ENCODE data around the gene ANAPC1. TPM values are rescaled to one million over a fixed set of nuclear protein-coding genes. Genes with fewer than 3 reads are reported as not detected.

The ANAPC1 gene
- total and polyA plus RNA-seq, 2 experiments from 2014 or later, result 17.8 to 175 TPM

- Histone ChIP-seq H3K4me1 (ENCODE audit: insufficient read depth) (no peaks in the 10 kb centered on the region), H4K20me1 (replicated peaks; ENCODE audit: insufficient read depth) (no peaks in the 10 kb centered on the region), H3K4me3 (no peak overlapping the region), H3K27ac (ENCODE audit: low read depth) (no peak overlapping the region), H3K9me2 (ENCODE audit: insufficient read depth) (no peaks in the 10 kb centered on the region), H2AFZ (no peak overlapping the region), H3K27me3 (ENCODE audit: insufficient read depth) (no peaks in the 10 kb centered on the region), H3K36me3 (ENCODE audit: insufficient read depth) (no peaks in the 10 kb centered on the region), H3F3A (replicated peaks; ENCODE audit: low read depth) (no peaks in the 10 kb centered on the region), H3K4me2 (no peak overlapping the region), H3K79me2 (replicated peaks; ENCODE audit: insufficient read depth) (no peaks in the 10 kb centered on the region)
- TF ChIP-seq POLR2AphosphoS5 (IDR thresholded peaks at IDR 0.05; ENCODE audit: low read depth) (no peak), JUNB (IDR thresholded peaks at IDR 0.05; ENCODE audit: unreplicated experiment) (no peak), REST (IDR thresholded peaks at IDR 0.05; ENCODE audit: unreplicated experiment) (no peak), ETS1 (IDR thresholded peaks at IDR 0.05) (no peak), CTCF (conservative IDR thresholded peaks at IDR 0.05; ENCODE audit: low read depth in 2 of 2) (no peak), EZH2 (IDR thresholded peaks at IDR 0.05; ENCODE audit: low read depth, unreplicated experiment) (no peak), ZNF331 (CRISPR knock-in tag; IDR thresholded peaks at IDR 0.05; ENCODE audit: low read depth) (no peak), CREB1 (CRISPR knock-in tag; IDR thresholded peaks at IDR 0.05; ENCODE audit: low read depth) (no peak), ZNF114 (CRISPR knock-in tag; IDR thresholded peaks at IDR 0.05) (no peak), NANOG (IDR thresholded peaks at IDR 0.05; ENCODE audit: borderline replicate concordance) (no peak), EZH2phosphoT487 (IDR thresholded peaks at IDR 0.05; ENCODE audit: unreplicated experiment) (no peak), ZNF462 (CRISPR knock-in tag; IDR thresholded peaks at IDR 0.05) (no peak), STAT1 (IDR thresholded peaks at IDR 0.05; ENCODE audit: unreplicated experiment) (no peak)
- no peak overlapping the region for H3K4me3 Mint-ChIP-seq
- peaks cover 5% of the 10 kb centered on the region for H3K27me3 Mint-ChIP-seq (ENCODE audit: insufficient read depth, low read depth, poor library complexity)
- H3K27ac Mint-ChIP-seq, result peak overlapping the region; percentile 24; the same call in 1 of the 2 replicates
- DNase-seq (ENCODE audit: low spot score) (no peak), ATAC-seq (no peak)
- H3K4me1 Mint-ChIP-seq, result peaks cover 10% of the 10 kb centered on the region
- H3K9me3 Mint-ChIP-seq, result peaks cover 2% of the 10 kb centered on the region; the same call in 1 of the 3 replicates
- peaks cover 30% of the 10 kb centered on the region for H3K36me3 Mint-ChIP-seq (ENCODE audit: low read depth)
Measured at GRCh38 chr2:111930409-111930808, 46.4 kb upstream of the ANAPC1 start.
